ENCODE measurements around the gene TBC1D1. TPM values are rescaled to one million over a fixed set of nuclear protein-coding genes. Genes with fewer than 3 reads are reported as not detected.
A peak's percentile ranks its signal among the peaks of the same experiment; 100 is the strongest.

TBC1D1 gene
- total RNA-seq, 1 donor from 2014 or later: 113 TPM

DNA sequence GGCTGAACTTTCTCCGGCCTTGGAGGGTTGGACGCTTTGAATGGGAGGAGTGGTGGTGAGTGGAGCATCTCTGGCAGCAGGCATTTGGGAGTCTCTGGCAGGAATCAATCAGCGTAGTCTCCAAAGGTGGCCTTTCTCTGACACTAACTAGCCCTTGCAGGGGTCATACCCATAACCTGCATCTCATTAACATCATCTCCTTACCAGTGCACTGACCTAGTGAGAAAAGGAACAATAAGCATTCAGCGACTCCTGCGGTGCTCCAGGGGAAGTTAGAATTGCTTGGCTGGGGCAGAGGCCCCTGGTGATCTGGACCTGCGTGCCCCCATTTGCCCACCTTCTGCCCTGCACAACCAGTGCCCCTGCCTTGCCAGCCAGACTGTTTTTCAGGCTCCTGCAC, 231.2 kb downstream of the TBC1D1 start:
- Mint-ChIP-seq H3K27me3 (ENCODE audit: low read depth) (no peaks in the 10 kb centered on the region), H3K9me3 (no peaks in the 10 kb centered on the region), H3K4me1 (peaks cover 36% of the 10 kb centered on the region), H3K4me3 (no peak overlapping the region), H3K36me3 (ENCODE audit: low read depth) (peaks cover 18% of the 10 kb centered on the region), H3K27ac (ENCODE audit: unreplicated experiment) (peak overlapping the region; percentile 64)
- TF ChIP-seq, protein P1, sequence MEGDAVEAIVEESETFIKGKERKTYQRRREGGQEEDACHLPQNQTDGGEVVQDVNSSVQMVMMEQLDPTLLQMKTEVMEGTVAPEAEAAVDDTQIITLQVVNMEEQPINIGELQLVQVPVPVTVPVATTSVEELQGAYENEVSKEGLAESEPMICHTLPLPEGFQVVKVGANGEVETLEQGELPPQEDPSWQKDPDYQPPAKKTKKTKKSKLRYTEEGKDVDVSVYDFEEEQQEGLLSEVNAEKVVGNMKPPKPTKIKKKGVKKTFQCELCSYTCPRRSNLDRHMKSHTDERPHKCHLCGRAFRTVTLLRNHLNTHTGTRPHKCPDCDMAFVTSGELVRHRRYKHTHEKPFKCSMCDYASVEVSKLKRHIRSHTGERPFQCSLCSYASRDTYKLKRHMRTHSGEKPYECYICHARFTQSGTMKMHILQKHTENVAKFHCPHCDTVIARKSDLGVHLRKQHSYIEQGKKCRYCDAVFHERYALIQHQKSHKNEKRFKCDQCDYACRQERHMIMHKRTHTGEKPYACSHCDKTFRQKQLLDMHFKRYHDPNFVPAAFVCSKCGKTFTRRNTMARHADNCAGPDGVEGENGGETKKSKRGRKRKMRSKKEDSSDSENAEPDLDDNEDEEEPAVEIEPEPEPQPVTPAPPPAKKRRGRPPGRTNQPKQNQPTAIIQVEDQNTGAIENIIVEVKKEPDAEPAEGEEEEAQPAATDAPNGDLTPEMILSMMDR (conservative IDR thresholded peaks at IDR 0.05): no peak
- no peak for DNase-seq (ENCODE audit: low read depth, low spot score)

DNA sequence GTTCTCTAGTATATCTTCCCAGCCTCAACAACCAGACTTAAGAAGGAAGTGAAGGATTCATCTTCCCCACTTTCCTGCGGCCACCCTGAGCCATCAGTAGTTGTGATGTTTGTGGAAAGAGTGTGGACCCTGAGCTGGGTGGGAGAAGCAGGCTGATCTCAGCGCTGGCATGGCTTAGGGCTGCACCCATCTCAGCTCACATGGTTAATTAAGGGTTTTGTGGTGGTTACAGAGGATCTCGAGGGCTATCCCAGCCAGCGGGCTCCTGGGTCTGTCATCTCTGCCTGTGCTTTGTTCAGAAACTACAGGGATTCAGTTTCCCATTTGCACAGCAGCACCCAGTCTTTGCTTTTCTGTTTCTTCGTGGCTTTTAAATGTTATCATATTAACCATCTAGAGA, 232.7 kb downstream of the TBC1D1 start:
- Mint-ChIP-seq H3K27ac (ENCODE audit: unreplicated experiment) (no peak overlapping the region), H3K9me3 (no peaks in the 10 kb centered on the region), H3K36me3 (ENCODE audit: low read depth) (peaks cover 11% of the 10 kb centered on the region), H3K4me3 (no peak overlapping the region), H3K27me3 (ENCODE audit: low read depth) (no peaks in the 10 kb centered on the region), H3K4me1 (peaks cover 43% of the 10 kb centered on the region)
- TF ChIP-seq, protein P1 (conservative IDR thresholded peaks at IDR 0.05): no peak
- DNase-seq (ENCODE audit: low read depth, low spot score): no peak

DNA sequence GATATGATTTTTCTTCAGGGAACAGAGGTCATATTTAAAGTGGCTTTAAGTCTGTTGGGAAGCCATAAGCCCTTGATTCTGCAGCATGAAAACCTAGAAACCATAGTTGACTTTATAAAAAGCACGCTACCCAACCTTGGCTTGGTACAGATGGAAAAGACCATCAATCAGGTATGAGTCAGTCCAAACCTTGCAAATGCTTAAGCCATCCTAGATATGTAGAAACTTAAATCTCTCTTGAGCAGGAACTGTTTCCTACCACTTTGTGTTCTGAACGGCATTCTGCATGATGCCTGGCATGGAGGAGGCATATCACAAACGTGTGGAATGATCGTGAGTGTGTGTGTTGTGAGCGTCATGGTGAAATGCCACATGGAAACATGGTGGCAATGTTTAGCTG, 234.1 kb downstream of the TBC1D1 start:
- TF ChIP-seq, protein P1 (conservative IDR thresholded peaks at IDR 0.05): no peak
- DNase-seq (ENCODE audit: low read depth, low spot score): no peak
- H3K4me1 Mint-ChIP-seq: peaks cover 44% of the 10 kb centered on the region
- H3K36me3 Mint-ChIP-seq (ENCODE audit: low read depth): peaks cover 10% of the 10 kb centered on the region
- no peaks in the 10 kb centered on the region for H3K9me3 Mint-ChIP-seq
- H3K27me3 Mint-ChIP-seq (ENCODE audit: low read depth): no peaks in the 10 kb centered on the region
- H3K4me3 Mint-ChIP-seq: no peak overlapping the region
- no peak overlapping the region for H3K27ac Mint-ChIP-seq (ENCODE audit: unreplicated experiment)

DNA sequence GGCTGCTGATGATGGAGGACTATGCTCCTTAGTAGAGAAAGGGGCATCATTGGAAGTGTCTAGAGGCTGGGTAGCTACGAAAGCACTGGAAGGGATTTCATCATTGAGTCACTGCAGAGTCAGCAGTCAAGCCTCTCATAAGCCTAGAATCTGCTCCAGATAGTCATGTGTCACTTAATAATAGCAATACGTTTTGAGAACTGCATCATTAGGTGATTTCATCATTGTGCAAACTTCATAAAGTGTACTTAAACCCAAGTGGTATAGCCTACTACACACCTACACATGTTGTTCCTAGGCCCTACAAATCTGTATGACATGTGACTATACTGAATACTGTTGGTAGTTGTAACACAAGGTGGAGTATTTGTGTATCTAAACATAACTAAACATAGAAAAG, 234.9 kb downstream of the TBC1D1 start:
- Mint-ChIP-seq H3K4me1 (peaks cover 47% of the 10 kb centered on the region), H3K36me3 (ENCODE audit: low read depth) (peaks cover 6% of the 10 kb centered on the region), H3K9me3 (no peaks in the 10 kb centered on the region), H3K4me3 (no peak overlapping the region), H3K27me3 (ENCODE audit: low read depth) (no peaks in the 10 kb centered on the region), H3K27ac (ENCODE audit: unreplicated experiment) (no peak overlapping the region)
- TF ChIP-seq, protein P1 (conservative IDR thresholded peaks at IDR 0.05): no peak
- DNase-seq (ENCODE audit: low read depth, low spot score): no peak

DNA sequence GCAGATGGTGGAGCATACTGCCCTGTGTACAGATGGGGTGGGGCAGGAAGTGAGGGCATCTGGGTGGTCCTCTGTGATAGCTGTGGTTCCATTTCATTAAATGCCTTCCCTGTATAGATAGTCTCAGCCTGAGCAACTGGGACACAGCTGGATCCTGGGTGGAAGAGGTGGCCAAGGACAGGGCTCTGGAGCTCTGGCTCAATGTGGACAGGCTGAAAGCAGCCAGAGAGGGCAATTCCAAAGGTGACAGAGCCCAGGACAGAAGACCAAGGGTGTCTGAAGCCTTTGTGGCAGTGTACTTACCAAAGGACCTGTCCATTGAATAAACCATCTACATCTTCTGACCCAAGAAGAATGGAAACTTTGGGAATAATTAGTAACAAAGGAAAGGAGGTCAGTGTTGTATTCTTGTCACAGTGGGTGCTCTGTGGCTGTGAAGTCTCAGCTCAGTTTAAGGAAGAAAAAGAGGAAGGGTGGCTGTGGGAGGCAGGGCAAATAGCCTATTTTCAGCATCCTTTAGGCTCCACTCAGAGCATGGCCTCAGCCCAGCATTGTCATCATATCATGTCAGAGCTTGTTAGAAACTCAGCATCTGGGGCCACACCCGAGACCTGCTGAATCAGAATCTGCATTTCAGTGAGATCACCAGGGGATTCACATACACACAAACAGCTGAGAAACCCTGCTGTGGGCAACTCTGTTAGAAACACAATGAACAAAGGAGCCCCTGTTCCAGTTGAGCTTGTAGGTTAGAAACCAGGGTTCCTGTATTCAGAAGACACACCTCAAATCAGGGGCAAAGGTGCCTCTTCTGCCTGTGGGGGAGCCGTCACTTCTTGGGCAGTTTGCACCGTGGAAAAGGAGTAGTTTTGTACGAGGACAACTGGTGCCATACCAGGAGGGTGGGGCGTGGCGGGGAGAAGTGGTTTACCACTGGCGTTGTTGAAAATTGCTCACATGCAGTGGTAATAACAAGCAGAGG, 237.9 kb downstream of the TBC1D1 start:
- Mint-ChIP-seq H3K9me3 (no peaks in the 10 kb centered on the region), H3K4me1 (peaks cover 58% of the 10 kb centered on the region), H3K4me3 (peak overlapping the region; percentile 47), H3K27ac (ENCODE audit: unreplicated experiment) (peak overlapping the region; percentile 24), H3K27me3 (ENCODE audit: low read depth) (no peaks in the 10 kb centered on the region), H3K36me3 (ENCODE audit: low read depth) (peaks cover 10% of the 10 kb centered on the region)
- TF ChIP-seq, protein P1 (conservative IDR thresholded peaks at IDR 0.05): no peak
- DNase-seq (ENCODE audit: low read depth, low spot score): no peak
